HEK293T (cell line): ENCODE data around the gene CDH26.

Experiments used
- BHLHE40 ChIP-seq: fragments of 450-650 bp; IDR thresholded peaks from 2 replicates; pipeline ENCODE4 v1.6.1; 2016; ENCODE audit warnings: mild to moderate bottlenecking, moderate library complexity, borderline replicate concordance
- FOXA1 ChIP-seq: fragments of 450-650 bp; IDR thresholded peaks from 2 replicates; pipeline ENCODE4 v1.6.1; 2016; ENCODE audit warnings: mild to moderate bottlenecking
- SP1 ChIP-seq: fragments of 450-650 bp; IDR thresholded peaks from 2 replicates; pipeline ENCODE4 v1.6.1; 2017

DNA sequence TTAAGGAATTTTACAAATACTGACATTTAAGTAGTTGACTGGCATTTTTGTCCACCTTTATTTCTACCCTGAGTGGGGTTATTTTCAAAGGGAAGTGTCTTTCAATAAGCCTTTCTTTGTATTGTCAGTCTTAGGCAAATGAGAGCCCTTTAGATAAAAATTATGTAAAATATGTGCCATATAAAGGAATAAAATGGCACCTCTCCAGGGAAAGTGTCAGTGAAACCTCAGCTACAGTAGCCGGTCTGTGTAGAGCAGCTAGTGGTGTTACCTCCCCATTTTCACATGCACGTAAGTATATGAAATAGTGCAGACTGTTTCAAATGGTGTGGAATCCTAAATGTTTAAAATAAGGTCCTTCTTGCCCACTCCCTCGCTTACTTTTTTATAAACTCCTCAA lies 13.0 kb upstream of the CDH26 start:
- no peak for TF ChIP-seq BHLHE40
- no peak for TF ChIP-seq FOXA1
- no peak for TF ChIP-seq SP1
